Activated naive CD4-positive, alpha-beta T cell treated with Interleukin-2 at 50 U/mL for 16 hours (primary cell): ENCODE measurements around the gene OTOL1.

Source experiments
- DNase-seq: peaks from one replicate; pipeline ENCODE4 v3.0.0-alpha.2; 2020

OTOL1 gene

GRCh38 chr3:161545824-161546223, 49.2 kb downstream of the OTOL1 start:
- DNase-seq: no peak

DNA sequence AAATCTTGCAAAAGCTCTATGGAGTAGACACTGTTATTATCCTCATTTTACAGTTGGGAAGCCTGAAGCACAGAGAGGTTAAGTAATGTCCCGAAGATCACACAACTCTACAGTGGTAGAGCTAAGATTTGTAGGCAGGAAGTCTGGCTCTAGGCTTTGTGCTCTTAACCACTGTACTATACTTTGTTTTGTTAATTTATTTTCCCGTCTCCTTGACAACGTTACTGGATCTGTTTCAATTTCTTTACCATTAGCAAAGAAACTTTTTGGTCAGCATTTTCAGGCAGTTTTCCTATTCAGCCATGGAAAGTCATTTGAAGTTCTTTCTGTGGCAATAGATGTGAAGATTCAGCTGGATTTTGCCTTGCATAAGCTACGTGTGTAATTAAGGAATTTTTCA, 51.7 kb downstream of the OTOL1 start:
- DNase-seq: no peak

DNA sequence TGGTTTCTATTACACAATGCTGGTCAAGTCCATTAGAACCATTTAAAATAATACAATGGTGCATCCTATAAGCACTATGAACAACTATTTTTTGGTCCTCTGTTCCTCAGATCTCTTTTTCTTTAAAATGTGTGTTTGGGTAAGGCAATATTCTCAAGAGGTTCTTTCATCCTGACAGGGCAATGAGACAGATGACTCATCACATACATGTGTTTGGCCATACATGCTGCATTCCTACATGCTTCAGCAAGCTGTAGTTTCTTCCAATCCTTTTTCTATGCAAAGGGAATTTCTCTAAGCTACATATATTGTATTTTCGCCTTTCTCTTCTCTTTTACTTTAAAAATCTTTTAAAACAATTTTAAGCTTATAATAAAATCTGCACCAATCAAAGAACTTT, 52.7 kb downstream of the OTOL1 start:
- DNase-seq: no peak

DNA sequence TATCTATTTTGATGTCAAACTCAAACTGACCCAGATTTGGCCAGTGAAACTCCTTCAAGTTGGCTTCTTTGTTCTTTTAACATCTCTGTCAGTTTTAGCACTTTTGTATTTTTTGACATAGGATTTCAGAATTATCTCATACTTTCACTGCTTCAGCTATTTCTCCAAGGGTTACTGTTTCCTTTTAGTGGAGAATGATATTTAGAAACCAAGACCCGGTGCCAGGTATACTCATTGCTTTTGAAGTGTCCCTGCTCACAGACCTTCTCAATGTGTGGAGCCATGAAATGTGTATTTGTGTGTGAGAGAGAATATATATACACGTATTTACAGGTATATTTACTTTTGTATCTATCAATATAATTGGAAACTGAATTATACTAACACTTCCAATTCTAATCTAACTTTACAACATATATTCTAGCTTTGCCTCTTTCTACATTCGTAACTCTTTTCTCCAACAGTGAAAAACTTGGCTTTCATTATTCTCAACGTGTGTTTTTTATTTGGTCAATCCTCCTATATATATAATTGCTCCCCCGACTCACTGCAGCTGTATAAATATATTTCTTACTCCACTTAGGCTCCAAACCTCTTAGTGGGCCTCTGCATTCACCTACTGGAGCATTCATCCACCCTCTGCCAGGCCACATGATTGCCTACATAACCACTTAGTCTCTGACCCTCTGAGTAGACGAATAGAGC, 54.0 kb downstream of the OTOL1 start:
- DNase-seq: no peak

- DNase-seq: no peak
Observed at GRCh38 chr3:161551697-161552096, 55.1 kb downstream of the OTOL1 start.

- DNase-seq: no peak
Observed at GRCh38 chr3:161552984-161553560, 56.5 kb downstream of the OTOL1 start.
